Ovary (tissue), 3 donors: ENCODE data around the gene GON4L.

Experiments used
- CTCF ChIP-seq, 3 donors: fragments of 450-650 bp in 2 of 3; fragments of 200-600 bp in 1 of 3; IDR thresholded peaks; one replicate each; pipeline versions ENCODE4 v1.5.1 to v1.8.0; 2016 to 2022; ENCODE audit warnings: antibody characterized with exemption in 3 of 3, mild to moderate bottlenecking in 1 of 3
- POLR2A ChIP-seq: fragments of 450-650 bp; IDR thresholded peaks from one replicate; pipeline ENCODE4 v1.6.1; 2017; ENCODE audit warnings: antibody characterized with exemption, mild to moderate bottlenecking, moderate library complexity
- donor health status: DM: no; HTN: no; CAD: no.

- no peak for TF ChIP-seq POLR2A
- TF ChIP-seq CTCF (IDR thresholded peaks at IDR 0.05), result no peak
These were observed 6.7 kb downstream of the GON4L start for GRCh38 chr1:155850345-155850744.
